Astrocyte of the hippocampus (primary cell): ENCODE data around the gene ZNF48.
"Not testable (repeated sequence)": the region's sequence is repeated elsewhere in the genome, so short reads cannot be mapped to it uniquely, and the experiment has no call there.

ENCODE experiments used
- DNase-seq: peaks from one replicate; pipeline ENCODE4 v3.0.0; 2011; ENCODE audit warnings: low read depth, low spot score

Gene ZNF48

GRCh38 chr16:30378236-30379157 lies 16.7 kb upstream of the ZNF48 start:
- DNase-seq, result peak; percentile 99

- no peak for DNase-seq
These were observed 15.9 kb upstream of the ZNF48 start for GRCh38 chr16:30379158-30379783.

GRCh38 chr16:30380072-30380802 lies 15.0 kb upstream of the ZNF48 start:
- no peak for DNase-seq

GRCh38 chr16:30380803-30381208 lies 14.4 kb upstream of the ZNF48 start:
- DNase-seq, result no peak

- DNase-seq, result no peak
These were observed 13.8 kb upstream of the ZNF48 start for GRCh38 chr16:30381291-30382041.

- no peak for DNase-seq
These were observed 12.9 kb upstream of the ZNF48 start, which contains the start of gene SEPTIN1 for GRCh38 chr16:30382111-30382881. TSS of gene SEPTIN1 (minus strand) at chr16:30382561. CDS start at chr16:30382542, 19 bp downstream.

- no peak for DNase-seq
These were observed 11.7 kb upstream of the ZNF48 start for GRCh38 chr16:30383521-30383920.

- peak; percentile 66 for DNase-seq
These were observed 547 bp upstream of the ZNF48 start for GRCh38 chr16:30394592-30395154.

- no peak for DNase-seq
These were observed 869 bp downstream of the ZNF48 start for GRCh38 chr16:30395992-30396585.

- DNase-seq, result not testable (repeated sequence)
These were observed 1.4 kb downstream of the ZNF48 start for GRCh38 chr16:30396627-30397026.

GRCh38 chr16:30397056-30397455 lies 1.8 kb downstream of the ZNF48 start:
- DNase-seq, result no peak

GRCh38 chr16:30397776-30398660 lies 2.8 kb downstream of the ZNF48 start:
- DNase-seq, result no peak

GRCh38 chr16:30398661-30399434 lies 3.6 kb downstream of the ZNF48 start:
- DNase-seq, result peak; percentile 22

- no peak for DNase-seq
These were observed 4.4 kb downstream of the ZNF48 start for GRCh38 chr16:30399435-30400186.

- DNase-seq, result no peak
These were observed 6.7 kb downstream of the ZNF48 start for GRCh38 chr16:30401768-30402425.

GRCh38 chr16:30406795-30407101 lies 11.5 kb downstream of the ZNF48 start:
- no peak for DNase-seq
